Endometrial microvascular endothelial cells (primary cell): ENCODE data around the gene RAB38. TPM values are rescaled to one million over a fixed set of nuclear protein-coding genes. Genes with fewer than 3 reads are reported as not detected.

Experiments used
- in situ Hi-C: cut with HindIII; loops from 2 replicates; pipeline ENCODE4 v1.10.0; 2017; ENCODE audit warnings: low sequenced_read_pairs, low pct_unique_long_range_greater_than_20kb; ENCODE audit errors: inconsistent ontology term
- total RNA-seq: library from RNA; depleted of rRNA; stranded (reverse); fragments of >200 nt; gene quantifications from one replicate; pipeline ENCODE4 v1.2.3, GENCODE V29; 2015; ENCODE audit errors: inconsistent ontology term

Gene RAB38
- 21.2 TPM for total RNA-seq

- in situ Hi-C loops: no loop called here
Measured at GRCh38 chr11:88174709-88175568, at the start of gene RAB38. RAB38 (minus strand) TSS chr11:88175443; CDS start chr11:88175384, 59 bp downstream.

DNA sequence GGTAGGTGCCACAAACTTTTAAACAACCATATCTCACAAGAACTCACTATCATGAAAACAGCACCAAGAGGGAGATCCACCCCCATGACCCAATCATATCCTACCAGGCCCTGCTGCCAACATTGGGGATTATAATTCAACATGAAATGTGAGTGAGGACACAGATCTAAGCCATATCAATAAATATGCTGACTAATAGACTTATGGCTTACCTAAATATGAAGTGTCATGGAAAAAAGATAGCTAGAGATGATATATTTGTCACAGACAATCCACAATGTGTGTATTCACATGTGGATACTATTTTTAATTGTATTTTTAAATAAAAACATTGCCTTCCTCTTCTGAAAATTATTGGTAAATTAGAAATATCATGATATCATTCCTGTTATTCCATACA, 38.2 kb upstream of the RAB38 start:
- in situ Hi-C loops: no loop called here

- in situ Hi-C loops: no loop called here
Measured at GRCh38 chr11:88212300-88212699, 37.1 kb upstream of the RAB38 start.

- in situ Hi-C loops: no loop called here
Measured at GRCh38 chr11:88208745-88209144, 33.5 kb upstream of the RAB38 start.

- in situ Hi-C loops: no loop called here
Measured at GRCh38 chr11:88206751-88207150, 31.5 kb upstream of the RAB38 start.

DNA sequence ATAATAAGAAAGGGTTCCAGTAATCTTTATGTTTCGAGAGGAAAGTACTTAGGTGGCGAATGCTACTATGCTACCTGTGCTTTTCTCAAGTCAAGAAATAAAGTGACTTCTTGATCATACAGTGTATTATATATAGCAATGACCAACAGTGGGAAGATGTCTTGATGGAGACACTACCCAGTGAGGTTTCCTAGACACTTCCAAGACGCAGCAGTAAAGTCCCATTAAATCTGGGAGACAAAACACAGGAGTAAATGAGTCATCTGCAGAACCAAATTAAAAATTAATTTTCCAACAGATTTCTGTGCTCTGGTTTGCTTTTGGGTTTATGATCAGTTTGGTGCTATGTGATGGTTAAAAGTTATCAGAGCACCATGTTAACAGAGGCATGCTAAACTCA, 29.1 kb upstream of the RAB38 start:
- in situ Hi-C loops: no loop called here

GRCh38 chr11:88203604-88204003, 28.4 kb upstream of the RAB38 start:
- in situ Hi-C loops: no loop called here

DNA sequence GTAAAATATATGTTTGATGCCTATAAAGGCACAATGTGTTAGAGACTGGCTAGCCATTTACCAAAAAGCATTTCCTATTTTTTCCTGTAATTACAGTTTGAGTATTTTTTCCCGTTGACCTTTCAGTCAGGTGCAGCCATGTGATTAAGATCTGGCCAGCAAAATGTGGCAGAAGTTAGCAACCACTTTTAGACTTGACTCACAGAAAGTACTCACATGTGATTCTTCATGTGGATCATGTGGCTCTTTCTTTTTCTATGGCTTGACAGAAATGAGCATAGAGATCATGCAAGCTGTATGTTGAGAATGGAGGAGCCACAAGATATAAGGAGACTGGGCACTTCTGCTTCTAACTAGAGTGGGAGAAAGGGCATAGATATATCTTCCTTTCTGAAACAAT, 27.3 kb upstream of the RAB38 start:
- in situ Hi-C loops: no loop called here

- in situ Hi-C loops: no loop called here
Measured at GRCh38 chr11:88196393-88196792, 21.1 kb upstream of the RAB38 start.

- in situ Hi-C loops: no loop called here
Measured at GRCh38 chr11:88195908-88196307, 20.7 kb upstream of the RAB38 start.

- in situ Hi-C loops: no loop called here
Measured at GRCh38 chr11:88194990-88195389, 19.7 kb upstream of the RAB38 start.

GRCh38 chr11:88193278-88193677, 18.0 kb upstream of the RAB38 start:
- in situ Hi-C loops: no loop called here

GRCh38 chr11:88188932-88189253, 13.7 kb upstream of the RAB38 start:
- in situ Hi-C loops: no loop called here

- in situ Hi-C loops: no loop called here
Measured at GRCh38 chr11:88188251-88188931, 13.1 kb upstream of the RAB38 start.

- in situ Hi-C loops: no loop called here
Measured at GRCh38 chr11:88183233-88183632, 8.0 kb upstream of the RAB38 start.

- in situ Hi-C loops: no loop called here
Measured at GRCh38 chr11:88181776-88182175, 6.5 kb upstream of the RAB38 start.

- in situ Hi-C loops: no loop called here
Measured at GRCh38 chr11:88179971-88180629, 4.9 kb upstream of the RAB38 start.

DNA sequence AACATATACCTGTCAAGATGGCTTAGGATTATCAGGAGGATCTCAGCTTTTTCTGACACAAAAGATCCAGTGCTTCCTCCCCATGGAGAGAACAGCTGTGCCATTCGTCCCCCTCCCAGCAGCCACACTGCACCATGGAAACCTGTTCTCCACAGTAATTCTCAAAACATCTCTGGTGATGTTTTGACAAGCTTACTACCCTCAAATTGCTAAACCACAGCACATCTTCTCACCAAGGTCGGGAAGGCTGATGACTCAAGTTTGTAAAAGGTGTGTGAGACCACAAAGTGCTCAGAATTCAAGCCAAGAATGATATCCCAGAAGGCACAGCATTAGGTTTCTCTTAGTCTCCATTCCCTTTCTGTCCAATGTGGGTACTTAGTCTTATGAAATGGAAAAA, 3.9 kb upstream of the RAB38 start:
- in situ Hi-C loops: no loop called here

DNA sequence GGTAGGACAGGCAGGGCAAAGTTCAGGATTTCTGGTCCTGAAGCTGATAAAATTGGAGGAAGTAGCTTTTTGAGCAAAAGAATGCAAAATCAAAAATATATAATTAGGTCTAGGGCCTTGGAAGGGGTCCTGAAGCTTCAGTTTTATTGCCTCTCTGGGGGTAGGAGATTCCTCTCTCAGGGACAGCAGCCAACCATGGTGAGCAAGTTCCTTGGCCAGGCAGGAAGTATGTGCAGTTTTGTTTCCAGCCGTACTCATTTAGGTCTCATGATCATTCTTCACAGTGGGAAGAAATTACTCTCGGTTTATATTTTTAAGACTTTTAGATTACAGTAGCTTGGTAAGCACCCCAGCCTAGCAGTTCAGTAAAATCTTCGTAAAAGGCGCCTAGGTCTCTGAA, 2.9 kb upstream of the RAB38 start:
- in situ Hi-C loops: no loop called here

DNA sequence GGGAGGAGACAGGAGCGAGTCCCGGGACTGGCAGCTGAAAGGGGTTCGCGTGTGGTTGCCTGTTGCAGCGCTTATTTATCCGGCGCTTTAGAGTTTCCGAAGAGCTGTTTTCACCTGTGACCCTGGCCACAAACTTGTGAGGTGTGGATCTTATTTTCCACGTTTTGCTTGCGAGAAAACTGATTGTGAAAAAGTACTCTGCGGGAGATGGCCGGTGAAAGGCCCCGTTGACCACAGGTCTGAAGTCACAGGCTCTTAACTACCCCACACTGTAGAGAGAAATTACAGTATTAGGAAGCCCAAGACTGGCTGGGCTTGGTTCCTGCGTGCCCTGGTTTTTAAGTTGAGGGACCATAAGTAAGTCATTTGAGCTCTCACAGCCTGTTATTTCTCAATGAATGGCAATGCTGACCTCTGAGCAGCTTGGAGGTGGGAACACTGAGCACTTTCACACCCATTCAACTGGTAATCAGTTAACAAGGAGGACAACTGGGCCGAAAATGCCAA, 379 bp upstream of the RAB38 start:
- in situ Hi-C loops: no loop called here
